ENCODE measurements around the gene SNED1.

- no peak for TF ChIP-seq CTCF (conservative IDR thresholded peaks at IDR 0.05)
- no peak for TF ChIP-seq EZH2 (IDR thresholded peaks at IDR 0.05; ENCODE audit: low read depth)
These were observed 113.0 kb downstream of the SNED1 start for GRCh38 chr2:241111440-241111805.

Data from PC-9 (cell line).